Heart right ventricle (tissue), 16 donors: Measurements from ENCODE around the gene PLD1. TPM values are rescaled to one million over a fixed set of nuclear protein-coding genes. Genes with fewer than 3 reads are reported as not detected.

Experiments used
- ATAC-seq, 8 donors: fragments of 200-7000 bp; cut with Tn5 transposase; one replicate each; pipeline ENCODE4 v1.9.1; 2020; ENCODE audit warnings: mild to moderate bottlenecking in 8 of 8, moderate library complexity in 8 of 8, moderate number of reproducible peaks in 1 of 8
- DNase-seq, 2 donors: peaks; one replicate each; pipeline ENCODE4 v3.0.0-alpha.2; 2020
- H3K27ac ChIP-seq, 10 donors: fragments of 200-600 bp; sonication (generic) in 2 of 10; one replicate each; pipeline versions ENCODE4 v1.5.0 to v1.8.0; 2020 to 2022; ENCODE audit warnings: mild to moderate bottlenecking in 3 of 10
- H3K27me3 ChIP-seq, 7 donors: fragments of 200-600 bp; one replicate each; pipeline ENCODE4 v1.8.0; 2021 to 2022; ENCODE audit warnings: mild to moderate bottlenecking in 2 of 7
- H3K36me3 ChIP-seq, 9 donors: fragments of 200-600 bp; sonication (generic) in 1 of 9; one replicate each; pipeline versions ENCODE4 v1.5.0 to v1.8.0; 2020 to 2022; ENCODE audit warnings: mild to moderate bottlenecking in 2 of 9
- H3K4me1 ChIP-seq, 9 donors: fragments of 200-600 bp; sonication (generic) in 1 of 9; one replicate each; pipeline versions ENCODE4 v1.5.0 to v1.8.0; 2020 to 2022; ENCODE audit warnings: mild to moderate bottlenecking in 4 of 9
- H3K4me3 ChIP-seq, 10 donors: fragments of 200-600 bp; sonication (generic) in 2 of 10; one replicate each; pipeline versions ENCODE4 v1.5.0 to v1.8.0; 2020 to 2022; ENCODE audit warnings: mild to moderate bottlenecking in 7 of 10, moderate library complexity in 2 of 10
- H3K9me3 ChIP-seq, 11 donors: fragments of 200-600 bp in 10 of 11; sonication (generic) in 2 of 11; one replicate each; pipeline versions ENCODE4 v1.5.0 to v1.8.0; 2013 to 2022; ENCODE audit warnings: mild to moderate bottlenecking in 2 of 11, control low read depth in 1 of 11, moderate library complexity in 1 of 11
- CTCF ChIP-seq, 9 donors: fragments of 200-600 bp; sonication (generic) in 2 of 9; IDR thresholded peaks; one replicate each; pipeline versions ENCODE4 v1.5.0 to v1.8.0; 2021 to 2022; ENCODE audit warnings: antibody characterized with exemption in 9 of 9, mild to moderate bottlenecking in 5 of 9, moderate library complexity in 1 of 9
- WGBS, 2 donors: extraction: QIAGEN DNeasy Blood & Tissue Kit; methylation state at CpG; one replicate each; pipeline ENCODE4 v1.1.7; 2013; ENCODE audit warnings: inconsistent platforms in 1 of 2; 5-methylcytosine and 5-hydroxymethylcytosine counted together
- intact Hi-C, 10 donors: fragments of 100-400 bp; cut with DNase I; formaldehyde crosslinking; loops; one replicate each; pipeline versions ENCODE4 v1.11.1 to v1.14.2; 2022
- polyA plus RNA-seq, 2 donors: library from polyadenylated mRNA; stranded (reverse); fragments of 200-250 nt; gene quantifications; one replicate each; pipeline ENCODE4 v1.2.3, GENCODE V29; 2013
- total RNA-seq, 10 donors: library from RNA; stranded (reverse); fragmentation: NEBNext Ultra II Directional in 3 of 10; extraction: Animal tissue kit (Norgen Biotek cat#: 25700) in 3 of 10; gene quantifications; one replicate each; pipeline versions ENCODE4 v1.2.1 to v1.2.4, GENCODE V29; 2021 to 2023
- donor health status: Arrhythmogenic right ventricular cardiomyopathy.
- donor health status: ischemic (EF 13 %, LVEDD 7.1; RV severe dilation, severe dysfunction).
- donor health status: healthy with polysubstance abuse.
- donor health status: DM: no; HTN: yes; CAD: no.
- donor health status: DM: no; HTN: no; CAD: no.
- donor health status: ischemic (EF 25% LVEDD 6.9; RV normal size, moderate dysfunction).
- donor health status: ischemic (EF 25% LVEDD 5.7; RV mildly dilated, moderate dysfunction).
- donor health status: healthy.
- donor health status: DM: yes; HTN: yes; CAD: no.
- donor health status: Ischemic cardiomyopathy.
- donor health status: ischemic (EF 35%, LVEDD 5.7; RV mildly dilated, moderate dysfunction).
- donor health status: nonischemic (EF 11% LVEDD 7.7; RV severe dilation, severe dysfunction).
- donor health status: DM: yes; HTN: yes; CAD: no.
- donor health status: PGD.
- donor health status: ischemic (EF 29% LVEDD 5.4; RV normal size, mild dysfunction).
- donor health status: nonischemic (EF 23%, LVEDD 6.1; RV moderate dilation, normal function).

The PLD1 gene
- total and polyA plus RNA-seq, 12 donors: 10.5 to 83.3 (median 62.9) TPM

- DNase-seq (no peak), ATAC-seq (no peak)
- no peak overlapping the region for H3K4me3 ChIP-seq
- H3K36me3 ChIP-seq: peaks cover 0 to 88% (median 28%) of the 10 kb centered on the region in 9 donors
- H3K9me3 ChIP-seq: no peaks in the 10 kb centered on the region
- no peaks in the 10 kb centered on the region for H3K4me1 ChIP-seq
- 89 to 91% methylated on average over 3 of the region's 3 CpGs for WGBS, 2 donors
- intact Hi-C loops: no loop called here
- no peak for TF ChIP-seq CTCF (IDR thresholded peaks at IDR 0.05)
- H3K27ac ChIP-seq: no peak overlapping the region
- H3K27me3 ChIP-seq: no peaks in the 10 kb centered on the region
These were observed 80.6 kb downstream of the PLD1 start for GRCh38 chr3:171729452-171730334.

- TF ChIP-seq CTCF (IDR thresholded peaks at IDR 0.05): no peak
- ATAC-seq (no peak), DNase-seq (no peak)
- Histone ChIP-seq H3K9me3 (no peaks in the 10 kb centered on the region), H3K36me3 (peaks cover 0 to 88% (median 39%) of the 10 kb centered on the region in 9 donors), H3K4me1 (no peaks in the 10 kb centered on the region), H3K27ac (no peak overlapping the region), H3K27me3 (no peaks in the 10 kb centered on the region), H3K4me3 (no peak overlapping the region)
- WGBS, 2 donors: 77 to 82% methylated on average over 3 of the region's 3 CpGs
- intact Hi-C loops: no loop called here
These were observed 83.0 kb downstream of the PLD1 start for GRCh38 chr3:171727288-171727687.

- no peak for ATAC-seq
- TF ChIP-seq CTCF (IDR thresholded peaks at IDR 0.05): no peak
- H3K4me3 ChIP-seq: no peak overlapping the region
- no peaks in the 10 kb centered on the region for H3K27me3 ChIP-seq
- H3K4me1 ChIP-seq: no peaks in the 10 kb centered on the region
- no peak overlapping the region for H3K27ac ChIP-seq
- H3K36me3 ChIP-seq: peaks cover 0 to 80% (median 13%) of the 10 kb centered on the region in 9 donors
- 70 to 74% methylated on average over 4 of the region's 4 CpGs for WGBS, 2 donors
- H3K9me3 ChIP-seq: peaks cover 0 to 13% (median 7%) of the 10 kb centered on the region in 11 donors
- intact Hi-C loops: no loop called here
- no peak for DNase-seq
These were observed 91.6 kb downstream of the PLD1 start for GRCh38 chr3:171718493-171719185.

GRCh38 chr3:171715155-171715554 lies 95.1 kb downstream of the PLD1 start:
- WGBS, 2 donors: 95 to 98% methylated on average over 2 of the region's 2 CpGs

More at GRCh38 chr3:171715155-171715554, 95.1 kb downstream of the PLD1 start:
- Histone ChIP-seq H3K4me1 (peaks cover 0 to 8% (median 0%) of the 10 kb centered on the region in 9 donors), H3K4me3 (no peak overlapping the region), H3K36me3 (peaks cover 0 to 77% (median 11%) of the 10 kb centered on the region in 9 donors), H3K9me3 (peaks cover 0 to 13% (median 7%) of the 10 kb centered on the region in 11 donors), H3K27ac (no peak overlapping the region), H3K27me3 (no peaks in the 10 kb centered on the region)
- intact Hi-C loops: no loop called here
- DNase-seq (no peak), ATAC-seq (no peak)
- no peak for TF ChIP-seq CTCF (IDR thresholded peaks at IDR 0.05)
